ENCODE measurements around the gene PTDSS2.
"Not testable (repeated sequence)": the region's sequence is repeated elsewhere in the genome, so short reads cannot be mapped to it uniquely, and the experiment has no call there.

The PTDSS2 gene

DNA sequence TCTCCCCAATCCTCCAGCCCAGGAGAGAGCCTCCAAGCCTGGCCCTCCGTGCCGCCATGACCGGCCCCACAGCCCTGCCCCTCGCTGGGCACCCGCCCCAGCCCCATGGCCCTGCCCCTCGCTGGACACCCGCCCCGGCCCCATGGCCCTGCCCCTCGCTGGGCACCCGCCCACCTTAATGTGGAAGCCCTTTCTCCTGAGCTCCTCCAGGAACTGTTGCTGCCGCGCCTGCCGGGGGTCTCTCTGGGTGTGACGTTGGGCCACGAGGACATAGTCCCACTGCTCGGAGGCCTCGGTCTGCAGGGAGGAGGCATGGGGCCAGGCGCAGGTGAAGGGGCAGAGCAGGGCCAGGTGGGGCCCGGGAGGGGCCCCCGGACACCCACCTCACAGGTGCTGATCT is 16.4 kb upstream of the PTDSS2 start:
- no peak for FAIRE-seq

DNA sequence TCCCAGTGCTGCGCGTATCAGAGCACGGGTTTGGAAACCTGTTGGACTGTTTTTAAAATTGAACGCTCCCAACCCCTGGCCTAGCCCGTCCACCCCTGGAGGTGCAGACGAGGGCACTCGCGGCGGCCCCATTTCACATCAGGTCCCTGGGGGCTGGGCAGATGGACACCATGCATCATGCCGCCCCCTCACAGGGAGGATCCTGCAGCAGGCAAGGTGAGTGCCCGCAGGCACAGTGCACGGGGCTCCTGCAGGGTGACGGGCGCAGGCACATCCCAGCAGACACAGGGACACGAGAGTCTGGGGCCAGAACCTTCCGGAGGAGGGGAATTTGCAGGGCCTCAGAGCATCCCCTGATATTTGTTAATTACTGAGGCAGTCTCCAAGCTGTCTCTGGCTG is 15.6 kb upstream of the PTDSS2 start:
- FAIRE-seq = no peak

DNA sequence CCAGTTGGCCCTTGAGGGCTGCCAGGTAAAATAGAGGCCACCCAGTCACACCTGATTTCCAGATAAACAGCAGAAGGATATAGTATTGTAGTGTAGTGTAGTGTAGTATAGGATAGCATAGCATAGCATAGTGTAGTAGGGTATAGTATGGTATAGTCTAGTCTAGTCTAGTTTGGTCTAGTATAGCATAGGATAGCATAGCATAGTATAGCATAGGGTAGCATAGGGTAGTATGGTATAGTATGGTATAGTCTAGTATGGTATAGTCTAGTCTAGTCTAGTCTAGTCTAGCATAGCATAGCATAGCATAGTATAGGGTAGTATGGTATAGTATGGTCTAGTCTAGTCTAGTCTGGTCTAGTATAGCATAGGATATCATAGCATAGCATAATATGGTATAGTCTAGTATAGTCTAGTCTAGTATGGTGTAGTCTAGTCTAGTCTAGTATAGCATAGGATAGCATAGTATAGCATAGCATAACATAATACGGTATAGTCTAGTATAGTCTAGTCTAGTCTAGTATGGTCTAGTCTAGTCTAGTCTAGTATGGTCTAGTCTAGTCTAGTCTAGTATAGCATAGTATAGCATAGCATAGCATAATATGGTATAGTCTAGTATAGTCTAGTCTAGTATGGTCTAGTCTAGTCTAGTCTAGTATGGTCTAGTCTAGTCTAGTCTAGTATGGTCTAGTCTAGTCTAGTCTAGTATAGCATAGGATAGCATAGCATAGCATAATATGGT is 14.9 kb upstream of the PTDSS2 start:
- FAIRE-seq = not testable (repeated sequence)

DNA sequence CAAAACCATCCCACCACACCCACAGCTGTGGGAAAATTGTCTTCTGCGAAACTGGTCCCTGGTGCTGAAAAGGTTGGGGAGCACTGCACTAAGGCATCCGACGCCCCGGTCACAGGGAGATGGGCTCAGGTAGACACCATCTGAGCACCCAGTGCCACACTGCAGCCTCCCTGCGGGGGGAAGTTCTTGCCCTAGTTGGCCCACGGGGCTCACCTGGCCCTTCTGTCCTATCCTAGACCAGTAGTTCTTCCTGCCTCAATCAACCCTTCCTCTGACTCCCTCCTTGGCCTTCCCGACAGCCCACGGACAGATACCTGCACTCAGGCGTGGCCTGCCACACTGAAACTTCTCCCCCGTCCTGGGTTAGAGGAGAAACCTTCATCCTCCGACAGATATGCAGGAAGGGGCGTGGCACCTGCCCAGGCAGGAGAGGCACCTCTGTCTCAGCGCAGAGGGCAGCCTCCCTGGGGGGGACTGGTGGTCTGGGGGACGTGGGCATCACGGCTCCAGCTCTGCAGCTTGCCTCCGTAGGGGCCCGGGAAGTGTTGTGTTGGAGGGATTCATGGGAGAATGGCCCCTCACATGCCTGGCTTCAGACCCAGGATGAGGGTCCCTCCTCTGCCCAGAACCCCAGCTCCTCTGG is 12.7 kb upstream of the PTDSS2 start:
- no peak for FAIRE-seq

DNA sequence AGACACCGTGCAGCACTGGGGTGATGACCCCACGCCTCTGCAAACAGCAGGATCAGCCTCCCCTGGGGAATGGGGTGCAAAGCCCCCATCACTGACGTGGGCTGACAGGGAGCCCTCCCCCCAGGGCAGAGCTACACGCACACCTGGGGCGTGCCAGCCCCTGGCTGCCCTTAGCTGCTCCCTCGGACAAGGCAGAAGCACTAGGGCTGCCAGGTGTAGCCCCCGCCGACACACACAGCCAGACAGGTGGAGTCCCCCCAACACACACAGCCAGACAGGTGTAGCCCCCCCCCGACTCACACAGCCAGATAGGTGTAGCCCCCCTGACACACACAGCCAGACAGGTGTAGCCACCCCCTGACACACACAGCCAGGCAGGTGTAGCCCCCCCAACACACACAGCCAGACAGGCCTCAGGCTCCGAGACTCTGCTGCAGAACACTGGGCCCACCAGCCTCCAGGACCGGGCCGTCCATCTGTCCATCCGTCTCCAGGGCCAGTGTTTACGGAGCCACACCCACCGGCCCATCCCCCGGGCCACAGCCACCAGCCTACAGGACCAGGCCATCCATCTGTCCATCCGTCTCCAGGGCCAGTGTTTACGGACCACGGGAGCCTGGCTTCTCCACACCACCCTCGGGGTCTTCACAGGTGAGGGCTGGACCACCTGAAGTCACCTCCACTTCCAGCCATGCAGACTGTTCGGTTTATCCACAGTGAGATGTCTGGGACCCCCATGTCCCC is 11.8 kb upstream of the PTDSS2 start:
- no peak for FAIRE-seq

DNA sequence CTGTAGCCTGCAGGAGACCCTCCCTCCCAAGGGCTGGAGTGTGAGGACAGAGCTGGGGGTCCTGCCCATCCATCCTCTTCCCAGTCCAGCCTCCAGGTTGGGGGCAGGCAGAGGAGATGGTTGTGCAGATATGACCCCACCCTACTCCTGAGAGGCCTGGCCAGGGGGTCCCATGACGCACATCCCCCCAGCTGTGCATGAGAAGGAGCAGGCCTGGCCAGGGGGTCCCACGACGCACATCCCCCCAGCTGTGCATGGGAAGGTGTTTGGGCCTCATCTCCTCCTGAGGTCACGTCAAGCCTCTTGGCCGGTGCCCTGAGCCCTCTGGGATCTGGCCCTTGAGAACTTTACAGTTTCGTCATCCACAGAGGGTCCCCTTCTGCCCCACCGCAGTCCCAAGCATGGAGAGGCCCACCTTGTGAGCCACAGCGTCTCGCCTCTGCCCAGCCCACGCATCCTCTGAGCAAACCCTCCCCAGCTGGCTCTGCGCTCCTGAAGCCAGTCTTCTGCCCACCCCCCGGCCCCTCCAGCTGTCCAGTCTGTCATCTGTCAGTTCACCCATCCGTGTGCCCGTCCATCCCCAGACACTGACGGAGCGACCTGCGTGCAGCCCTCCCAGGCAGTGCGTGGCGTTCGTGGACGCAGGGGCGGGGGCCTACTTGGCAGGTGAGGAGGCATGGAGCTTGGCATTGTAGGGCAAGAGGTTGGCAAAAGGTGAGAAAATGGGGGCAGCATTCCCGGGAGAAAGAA is 10.6 kb upstream of the PTDSS2 start:
- no peak for FAIRE-seq

DNA sequence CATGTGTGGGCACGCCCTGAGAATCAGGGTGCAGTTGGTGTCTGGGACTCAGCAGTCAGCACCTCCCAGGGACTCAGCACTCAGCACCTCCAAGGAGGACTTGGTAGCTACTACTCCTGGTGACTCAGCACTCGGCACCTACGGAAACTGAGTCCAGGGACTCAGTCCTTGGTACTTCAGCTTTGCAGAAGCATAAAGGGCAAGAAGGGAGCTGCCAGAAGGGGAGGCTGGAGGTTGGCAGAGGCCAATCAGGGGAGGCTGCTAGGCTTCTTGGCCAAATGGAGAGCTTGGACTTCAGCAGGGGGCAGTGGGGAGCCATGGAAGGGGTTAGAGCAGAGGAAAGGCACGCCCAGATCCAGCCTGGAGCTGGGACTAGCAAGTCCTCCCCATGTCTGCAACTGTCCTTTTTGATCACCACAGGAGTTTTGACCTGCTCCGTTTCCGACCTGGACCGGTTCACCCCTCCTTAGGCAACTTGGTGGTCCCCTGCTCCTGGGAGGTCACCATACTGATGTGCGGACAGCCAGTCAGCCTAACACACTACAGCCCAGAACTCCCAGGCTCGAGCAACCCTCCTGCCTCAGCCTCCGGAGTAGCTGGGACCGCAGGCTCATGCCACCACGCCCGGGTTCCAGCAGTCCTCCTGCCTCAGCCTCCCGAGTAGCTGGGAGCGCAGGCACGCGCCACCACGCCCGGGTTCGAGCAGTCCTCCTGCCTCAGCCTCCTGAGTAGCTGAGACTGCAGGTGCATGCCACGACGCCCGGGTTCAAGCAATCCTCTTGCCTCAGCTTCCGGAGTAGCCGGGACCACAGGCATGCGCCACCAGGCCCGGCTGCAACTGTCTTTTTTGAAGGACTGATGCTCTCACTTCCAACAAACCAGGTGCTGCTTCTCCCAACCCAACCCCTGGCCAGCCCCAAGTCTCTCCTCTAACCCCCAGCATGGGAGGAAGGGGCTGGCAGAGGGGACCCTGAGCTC is 9.7 kb upstream of the PTDSS2 start:
- no peak for FAIRE-seq

DNA sequence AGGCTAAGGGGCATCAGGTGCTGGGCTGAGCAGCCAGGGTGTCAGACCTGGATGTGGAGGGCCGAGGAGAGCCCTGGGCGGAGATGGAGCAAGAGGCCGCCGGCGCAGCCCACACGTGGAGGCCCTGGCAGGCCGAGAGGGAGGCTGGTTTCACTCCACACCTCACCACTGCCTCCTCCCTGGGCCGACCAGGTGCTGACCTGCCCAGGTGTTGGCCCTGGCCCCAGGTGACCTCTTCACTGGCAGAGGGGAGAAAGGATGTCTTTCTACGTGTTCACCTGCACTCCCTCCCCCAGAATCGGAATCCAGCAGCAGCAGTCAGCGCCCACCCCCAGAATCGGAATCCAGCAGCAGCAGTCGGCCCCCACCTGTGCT is 9.0 kb upstream of the PTDSS2 start:
- no peak for FAIRE-seq

DNA sequence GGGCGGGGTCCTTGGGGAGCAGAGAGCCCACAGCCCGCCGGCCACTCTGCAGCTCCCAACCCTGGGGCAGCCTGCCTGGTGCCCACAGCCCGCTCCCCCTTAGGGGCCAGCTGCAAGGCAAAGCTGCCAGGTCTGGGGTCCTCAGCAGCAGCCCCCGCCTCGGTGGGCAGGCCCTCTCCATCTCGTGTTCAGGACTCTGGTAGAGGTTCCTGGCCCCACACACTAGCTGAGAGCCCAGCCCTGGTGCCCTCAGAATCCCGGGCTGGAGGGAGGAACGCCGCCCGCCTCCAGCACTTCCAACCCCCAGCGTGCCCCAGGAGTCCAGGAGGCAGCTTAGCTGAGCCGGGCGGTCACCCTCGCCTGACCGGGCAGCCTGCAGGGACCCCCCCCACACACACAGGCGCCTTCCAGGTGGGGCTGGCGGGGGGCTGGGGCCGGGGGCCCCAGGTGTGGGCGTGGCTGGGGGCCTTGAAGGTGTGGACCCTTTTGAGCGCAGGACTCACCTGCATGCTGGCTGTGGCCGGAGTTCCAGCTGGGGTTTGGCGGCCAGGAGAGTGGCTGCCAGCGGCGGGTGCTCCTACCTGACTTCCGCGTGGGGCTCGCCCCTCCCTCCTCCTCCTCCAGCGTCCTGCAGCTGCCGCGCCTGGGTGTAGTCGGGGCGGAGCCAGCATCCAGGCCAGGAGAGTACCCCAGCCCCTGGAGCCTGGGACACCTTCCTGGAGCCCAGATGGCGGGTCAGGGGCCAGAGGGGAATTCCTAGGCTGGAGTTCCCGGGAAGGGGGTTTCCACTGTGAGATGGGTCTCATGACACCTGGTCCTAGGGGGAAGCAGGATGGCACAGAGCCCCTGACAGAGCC is 8.4 kb upstream of the PTDSS2 start, which contains the start of gene ANO9:
TSS of gene ANO9 (minus strand) at position 594 of the 857 bp plus-strand sequence. CDS start at position 509, 85 bp downstream.
- FAIRE-seq = no peak

DNA sequence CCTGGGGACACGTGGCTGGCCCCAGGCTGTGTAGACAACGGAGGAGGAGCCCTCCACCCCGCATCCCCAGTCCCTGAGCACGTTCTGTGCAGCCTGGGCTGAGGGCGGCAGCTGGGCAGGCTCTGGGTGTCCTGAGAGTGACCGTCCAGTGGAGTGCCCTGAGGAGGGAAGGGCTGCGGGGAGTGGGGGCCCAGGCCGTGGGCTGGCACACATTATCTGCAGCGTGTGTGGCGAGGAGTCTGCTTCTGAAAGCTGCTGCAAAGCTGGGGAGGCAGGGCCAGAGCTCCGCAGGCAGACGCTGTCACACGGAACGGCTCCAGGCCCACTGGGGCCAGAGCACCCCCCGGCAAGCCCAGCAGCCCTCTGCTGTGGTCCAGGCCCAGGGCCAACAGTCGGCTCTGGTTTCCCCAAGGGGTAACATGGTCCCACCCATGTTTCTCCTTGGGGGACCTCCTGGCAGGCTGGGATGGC is 7.4 kb upstream of the PTDSS2 start:
- no peak for FAIRE-seq

DNA sequence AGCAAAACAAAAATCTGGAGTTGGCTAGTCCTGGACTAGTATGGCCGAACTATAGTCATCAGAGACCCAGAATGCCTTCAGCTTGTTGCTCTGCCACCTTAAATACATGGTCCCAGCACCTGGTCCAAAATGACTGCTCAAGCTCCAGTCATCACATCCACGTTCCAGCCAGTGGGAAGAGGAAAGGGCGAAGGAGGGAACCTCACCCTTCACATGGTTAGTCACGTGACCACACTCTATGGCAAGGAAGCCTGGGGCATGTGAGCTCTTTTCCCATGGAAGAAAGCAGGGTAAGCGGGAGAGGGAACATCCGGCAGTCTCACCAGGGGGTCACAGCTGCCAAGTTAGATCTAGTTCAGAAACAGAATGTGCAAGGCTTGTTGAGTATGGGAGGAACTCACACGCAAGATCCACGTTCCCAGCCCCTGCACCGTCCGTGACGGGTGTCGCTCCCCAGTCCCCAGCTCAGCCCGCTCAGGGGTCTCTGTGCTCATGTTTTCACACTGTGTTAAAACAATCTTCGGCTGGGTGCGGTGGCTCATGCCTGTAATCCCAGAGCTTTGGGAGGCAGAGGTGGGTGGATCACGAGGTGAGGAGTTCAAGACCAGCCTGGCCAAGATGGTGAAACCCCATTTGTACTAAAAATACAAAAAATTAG is 6.4 kb upstream of the PTDSS2 start:
- FAIRE-seq = no peak

DNA sequence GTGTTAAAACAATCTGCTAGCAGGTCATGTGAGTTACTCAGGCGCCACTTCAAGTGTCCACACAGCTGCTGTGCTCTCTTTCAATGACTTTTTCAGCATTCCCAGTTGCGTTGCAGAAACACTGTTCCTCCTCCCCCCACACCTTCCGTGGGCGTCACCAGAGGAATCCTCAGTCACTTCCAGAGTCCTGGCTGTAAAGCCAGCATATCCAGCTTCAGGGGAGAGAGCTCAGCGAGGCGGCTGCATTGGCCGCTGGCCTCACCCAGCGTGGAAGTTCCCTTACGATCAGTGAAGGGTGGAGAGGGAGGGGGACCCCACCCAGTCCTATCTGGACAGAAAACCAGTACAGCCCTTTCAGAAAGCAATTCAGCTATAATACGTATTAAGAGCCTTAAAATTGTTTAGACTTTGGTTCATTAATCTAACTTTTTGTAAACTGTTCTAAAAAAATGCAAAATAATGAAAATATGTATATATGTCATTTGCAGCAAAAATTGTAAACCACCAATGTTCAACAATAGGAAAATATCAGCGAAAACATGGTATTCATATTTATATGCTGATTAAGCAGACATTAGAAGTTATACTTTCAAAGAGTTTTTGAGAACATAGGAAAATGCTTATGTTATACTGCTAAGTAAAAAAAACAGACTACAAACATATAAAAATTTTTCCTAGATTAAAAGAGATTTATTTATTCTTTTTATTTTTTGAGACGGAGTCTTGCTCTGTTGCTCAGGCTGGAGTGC is 5.5 kb upstream of the PTDSS2 start:
- FAIRE-seq = no peak

DNA sequence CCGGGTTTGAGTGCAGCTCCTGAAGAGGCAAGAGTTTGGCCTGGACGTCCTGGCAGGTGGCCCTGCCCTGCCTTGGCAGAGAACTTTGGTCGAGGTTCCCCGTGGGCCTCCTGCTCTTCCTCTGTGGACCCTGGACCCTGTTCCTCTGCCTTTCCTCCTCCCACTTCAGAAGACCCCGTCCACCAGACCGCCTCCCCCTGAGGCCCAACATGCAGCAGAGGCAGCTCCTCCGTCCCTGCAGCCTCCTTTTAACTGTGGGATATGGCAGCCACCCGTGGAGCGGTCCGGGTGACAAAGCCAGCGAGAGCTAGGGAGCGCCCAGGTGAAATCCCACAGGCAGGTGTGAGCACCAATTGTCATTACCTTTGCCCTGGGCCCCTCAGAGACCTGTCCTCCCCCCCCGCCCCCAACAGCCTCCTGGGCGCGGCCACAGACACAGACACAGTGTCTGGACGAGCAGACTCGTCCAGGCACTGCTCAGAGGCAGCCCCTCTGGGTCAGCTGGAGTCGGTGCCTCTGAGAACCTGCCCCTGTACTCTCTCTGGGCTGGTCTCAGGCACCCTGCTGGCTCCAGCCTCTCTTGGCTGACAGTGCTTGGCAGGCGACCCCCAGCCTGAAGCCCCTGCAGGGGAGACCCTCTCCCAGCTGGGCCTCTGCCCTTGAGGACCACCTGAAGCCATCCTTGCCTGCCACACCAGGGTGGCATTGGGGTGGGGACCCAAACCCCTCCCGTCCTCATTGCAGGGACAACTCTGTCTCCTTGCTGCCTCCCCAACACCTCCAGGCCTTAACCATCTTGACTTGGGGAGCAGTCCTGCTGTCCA is 4.1 kb upstream of the PTDSS2 start:
- FAIRE-seq = no peak

DNA sequence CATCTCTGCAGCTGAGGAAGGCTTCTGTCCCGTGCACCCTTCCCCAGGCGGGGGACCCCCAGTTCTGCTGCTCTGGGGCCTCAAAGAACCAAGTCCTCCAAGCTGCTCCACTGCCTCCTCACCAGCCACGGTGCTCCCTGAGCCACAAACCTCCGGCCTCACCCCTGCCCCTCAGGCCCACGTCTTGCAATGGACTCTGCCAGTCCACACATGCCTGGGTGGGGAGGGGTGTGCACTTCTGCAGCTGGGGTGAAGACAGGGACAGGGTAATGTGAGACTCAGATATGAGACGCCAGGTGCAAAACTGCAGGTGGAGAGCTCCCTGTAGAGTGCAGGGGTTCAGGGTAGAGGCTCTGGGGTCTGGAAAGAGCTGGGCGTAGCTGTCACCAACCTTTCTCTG is 3.2 kb upstream of the PTDSS2 start:
- FAIRE-seq = no peak

DNA sequence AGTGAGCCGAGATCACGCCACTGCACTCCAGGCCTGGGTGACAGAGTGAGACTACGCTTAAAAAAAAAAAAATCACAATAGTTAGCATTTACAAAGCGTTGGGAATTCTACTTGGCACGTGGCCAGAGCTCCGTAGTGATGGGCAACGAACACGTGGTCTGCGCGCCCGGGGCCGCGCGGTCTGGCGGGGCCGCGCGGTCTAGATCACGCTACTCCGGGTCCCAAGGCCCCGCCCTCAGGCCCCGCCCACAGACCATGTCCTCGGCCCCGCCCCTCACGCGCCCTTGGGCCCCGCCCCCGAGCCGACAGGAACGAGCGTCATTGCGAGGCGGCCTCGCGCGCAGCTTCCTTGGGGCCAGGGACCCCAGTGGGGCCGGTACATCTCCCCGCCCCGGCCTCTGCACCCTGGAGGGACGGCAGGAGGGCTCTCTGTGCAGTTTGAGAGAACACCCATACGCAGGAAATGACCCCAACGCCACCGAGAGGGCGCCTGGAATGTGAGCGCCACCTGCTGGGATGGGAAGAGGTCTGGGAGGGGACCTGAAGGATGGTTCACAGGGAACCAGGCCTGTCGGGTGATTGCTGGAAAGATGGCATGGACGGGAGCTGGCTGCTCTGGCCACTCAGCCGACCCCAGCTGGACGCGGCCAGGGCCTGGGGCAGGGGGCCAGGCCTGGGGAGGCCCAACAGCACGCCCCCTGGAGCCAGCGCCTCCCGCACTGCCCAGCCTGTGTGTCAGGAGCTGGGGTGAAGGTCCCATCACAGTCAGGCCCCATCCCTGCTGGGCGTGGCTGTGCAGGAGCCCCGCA is 2.0 kb upstream of the PTDSS2 start:
- no peak for FAIRE-seq

DNA sequence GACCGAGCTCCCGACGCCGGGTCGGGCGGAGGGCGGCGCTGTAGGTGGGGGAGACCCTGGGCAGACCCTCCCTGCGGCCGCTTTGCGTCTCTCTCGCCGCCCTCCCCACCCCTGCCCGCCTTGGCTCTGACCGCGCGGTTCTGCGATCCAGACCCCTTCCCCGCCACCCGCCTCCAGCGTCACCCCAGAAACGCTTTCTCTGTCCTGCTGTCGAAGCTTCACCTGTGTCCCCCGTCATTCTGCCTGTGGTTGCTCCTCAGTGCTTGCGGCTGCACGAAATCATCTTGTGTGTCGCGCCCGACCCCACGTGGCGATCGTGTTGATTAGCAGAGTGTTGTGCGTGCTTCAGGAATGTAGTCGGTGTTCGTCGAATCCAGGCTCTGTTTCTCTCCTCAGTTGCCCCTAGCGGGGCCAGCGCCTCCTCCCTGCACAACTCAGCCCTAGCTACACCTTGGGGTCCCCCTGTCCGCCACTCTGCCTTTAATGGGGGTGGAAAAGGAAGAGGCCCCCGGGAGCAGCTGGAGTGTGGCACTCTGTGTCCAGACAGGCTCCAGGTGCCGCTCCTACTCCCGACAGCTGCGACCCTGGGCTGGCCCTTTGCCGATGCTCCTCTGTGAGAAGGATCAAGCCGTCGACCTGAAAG is 851 bp downstream of the PTDSS2 start:
- FAIRE-seq = no peak

DNA sequence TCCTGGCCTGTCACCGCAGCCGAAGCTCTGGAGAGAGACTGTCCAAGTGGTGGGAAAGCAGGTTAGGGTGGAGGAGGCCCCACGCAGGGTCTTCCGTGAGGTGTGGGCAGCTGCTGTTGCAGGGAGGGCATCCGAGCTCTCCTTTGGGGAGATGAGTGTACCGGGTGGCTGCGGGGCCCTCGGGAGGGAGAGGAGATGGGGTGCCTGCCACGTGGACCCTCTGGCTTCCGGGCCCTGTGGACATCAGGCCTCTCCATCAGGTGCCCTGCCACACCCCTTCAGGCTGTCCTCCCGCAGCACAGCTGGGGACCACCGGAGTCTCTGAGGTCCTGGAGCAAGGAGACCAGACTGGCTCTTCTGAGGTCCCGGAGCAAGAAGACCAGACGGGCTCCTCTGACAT is 1.7 kb downstream of the PTDSS2 start:
- no peak for FAIRE-seq
